K562 (cell line): Measurements from ENCODE around the gene F2. TPM values are rescaled to one million over a fixed set of nuclear protein-coding genes. Genes with fewer than 3 reads are reported as not detected.

Experiments used
- ATAC-seq: fragments of 200-7000 bp; cut with Tn5 transposase; 3 replicates; pipeline ENCODE4 v1.9.1; 2020; ENCODE audit warnings: moderate library complexity
- BruUV-seq: library from RNA; stranded (reverse); fragments of 400-500 nt; replicated peaks from 2 replicates; lab custom pipeline; 2021; lab: Mats Ljungman, UMichigan
- CTCF ChIA-PET: fragments of 300-600 bp; formaldehyde crosslinking; extraction: SDS; loops from one replicate; lab custom pipeline; 2021; ENCODE audit warnings: low intra/inter-chr PET ratio; lab: Yijun Ruan, JAX
- POLR2A ChIA-PET: fragments of 300-600, 350-650 bp; sonication (Branson Sonifier 250); formaldehyde crosslinking; extraction: SDS; loops from one replicate; lab custom pipeline; 2021; ENCODE audit warnings: antibody characterized with exemption, inconsistent platforms; lab: Yijun Ruan, JAX
- DNase-seq, 4 experiments: peaks; one replicate each; pipeline versions ENCODE4 v3.0.0 to v3.0.0-alpha.2; 2011 to 2018; ENCODE audit warnings: low spot score in 3 of 4, mixed read lengths in 3 of 4; ENCODE audit errors: extremely low read depth in 1 of 4
- FAIRE-seq: peaks from 2 replicates; lab custom pipeline; 2011; peaks lifted over from hg19 to GRCh38; lab: Jason Lieb, UNC
- H2AFZ ChIP-seq: 2 replicates; pipeline ENCODE4 v1.6.0; 2011; ENCODE audit warnings: low read depth, low read length, control low read depth, inconsistent platforms
- H3K27ac ChIP-seq: fragments of 200-600 bp; 3 replicates; pipeline ENCODE4 v1.8.0; 2011; ENCODE audit warnings: low read depth, mild to moderate bottlenecking, control low read depth, inconsistent platforms, low read length, moderate library complexity, mixed read lengths; ENCODE audit errors: extremely low read depth
- H3K27me3 ChIP-seq, 2 experiments: fragments of 300-600 bp in 1 of 2; 2 replicates in 1 of 2; 3 replicates in 1 of 2; pipeline versions ENCODE4 v1.6.0 to v1.8.0; 2011; ENCODE audit warnings: inconsistent platforms in 2 of 2, low read length in 2 of 2, mild to moderate bottlenecking in 1 of 2, mixed read lengths in 1 of 2, moderate library complexity in 1 of 2; ENCODE audit not compliant: control insufficient read depth in 2 of 2, insufficient read depth in 2 of 2
- H3K36me3 ChIP-seq: fragments of 300-600 bp; 3 replicates; pipeline ENCODE4 v1.8.0; 2011; ENCODE audit warnings: mild to moderate bottlenecking, low read length, inconsistent platforms; ENCODE audit not compliant: control insufficient read depth, insufficient read depth
- H3K4me1 ChIP-seq, 2 experiments: fragments of 200-600 bp in 1 of 2; replicated peaks in 1 of 2; 2 replicates in 1 of 2; 3 replicates in 1 of 2; pipeline versions ENCODE4 v1.5.1 to v1.8.0; 2011; ENCODE audit warnings: inconsistent platforms in 2 of 2, low read length in 2 of 2, mild to moderate bottlenecking in 1 of 2, mixed read lengths in 1 of 2, moderate library complexity in 1 of 2; ENCODE audit not compliant: control insufficient read depth in 2 of 2, insufficient read depth in 2 of 2
- H3K4me2 ChIP-seq: 2 replicates; pipeline ENCODE4 v1.6.1; 2011; ENCODE audit warnings: low read length, control low read depth, inconsistent platforms, mixed read lengths; ENCODE audit not compliant: insufficient read depth
- H3K4me3 ChIP-seq: fragments of 200-600 bp; sonication (generic), shearing (Covaris generic); 2 replicates; pipeline ENCODE4 v1.5.1; 2016; ENCODE audit warnings: control low read depth, inconsistent platforms
- H3K79me2 ChIP-seq: fragments of 200-600 bp; 3 replicates; pipeline ENCODE4 v1.8.0; 2011; ENCODE audit warnings: low read length, inconsistent platforms; ENCODE audit not compliant: control insufficient read depth, insufficient read depth
- H3K9ac ChIP-seq, 2 experiments: 2 replicates each; pipeline versions ENCODE4 v1.6.0 to v1.6.1; 2011; ENCODE audit warnings: low read depth in 2 of 2, low read length in 2 of 2, control low read depth in 1 of 2, inconsistent platforms in 1 of 2, mild to moderate bottlenecking in 1 of 2, mixed read lengths in 1 of 2; ENCODE audit not compliant: insufficient read depth in 1 of 2
- H3K9me1 ChIP-seq: one replicate; pipeline ENCODE4 v1.6.0; 2011; ENCODE audit warnings: inconsistent platforms, mild to moderate bottlenecking, low read length, moderate library complexity; ENCODE audit not compliant: control insufficient read depth, insufficient read depth
- H3K9me3 ChIP-seq: replicated peaks from 2 replicates; pipeline ENCODE4 v1.5.1; 2011; ENCODE audit warnings: low read depth, low read length, inconsistent platforms; ENCODE audit not compliant: control insufficient read depth, insufficient read depth
- H4K20me1 ChIP-seq: replicated peaks from 2 replicates; pipeline ENCODE4 v1.6.1; 2011; ENCODE audit warnings: low read length, inconsistent platforms, mixed read lengths; ENCODE audit not compliant: control insufficient read depth, insufficient read depth
- BDP1 ChIP-seq: IDR thresholded peaks from 3 replicates; pipeline ENCODE4 v1.6.1; 2011; ENCODE audit not compliant: insufficient read length, insufficient read depth
- E4F1 ChIP-seq: fragments of 250-450 bp; sonication (Bioruptor Pico); IDR thresholded peaks from 2 replicates; pipeline ENCODE4 v1.5.0; 2021; ENCODE audit warnings: mild to moderate bottlenecking, borderline replicate concordance
- EGR1 ChIP-seq: fragments of 450-650 bp; conservative IDR thresholded peaks from 2 replicates; pipeline ENCODE4 v1.6.1; 2017; ENCODE audit warnings: mild to moderate bottlenecking
- FOS ChIP-seq: IDR thresholded peaks from 3 replicates; pipeline ENCODE4 v1.6.1; 2011; ENCODE audit not compliant: insufficient read length; ENCODE audit errors: extremely low read depth
- GTF2E2 ChIP-seq: fragments of 200-800 bp; sonication (Bioruptor generic); IDR thresholded peaks from 2 replicates; pipeline ENCODE4 v1.6.1; 2016; ENCODE audit warnings: missing genetic modification characterization, missing compliant biosample characterization
- KDM4B ChIP-seq, 2 experiments: fragments of 450-650 bp in 1 of 2; sonication (generic) in 1 of 2; IDR thresholded peaks; 2 replicates each; pipeline ENCODE4 v1.6.1; 2016 to 2017; ENCODE audit warnings: borderline replicate concordance in 2 of 2, antibody characterized with exemption in 1 of 2, low read depth in 1 of 2, mild to moderate bottlenecking in 1 of 2
- NFE2 ChIP-seq: IDR thresholded peaks from 2 replicates; pipeline ENCODE4 v1.6.1; 2014; ENCODE audit warnings: antibody characterized with exemption, low read depth
- NFIX ChIP-seq: fragments of 250-450 bp; sonication (Bioruptor Pico); IDR thresholded peaks from 2 replicates; pipeline ENCODE4 v1.4.0; 2020; ENCODE audit warnings: low read depth, mild to moderate bottlenecking, moderate library complexity
- PCBP2 ChIP-seq: fragments of 200-400 bp; formaldehyde crosslinking; IDR thresholded peaks from 2 replicates; pipeline ENCODE4 v1.6.1; 2018; ENCODE audit warnings: low read length, low read depth, mild to moderate bottlenecking, moderate library complexity; ENCODE audit not compliant: poor library complexity, severe bottlenecking
- RNF219 ChIP-seq: fragments of 250-450 bp; sonication (Bioruptor Pico); IDR thresholded peaks from 2 replicates; pipeline ENCODE4 v1.5.0; 2022; ENCODE audit warnings: mild to moderate bottlenecking
- TAF7 ChIP-seq: fragments of 450-650 bp; IDR thresholded peaks from 2 replicates; pipeline ENCODE4 v1.6.1; 2016; ENCODE audit warnings: missing genetic modification characterization, missing compliant biosample characterization
- XRCC4 ChIP-seq: IDR thresholded peaks from one replicate; pipeline ENCODE4 v1.6.1; 2011; ENCODE audit not compliant: insufficient read depth, insufficient read length; ENCODE audit errors: extremely low read depth
- ZBTB9 ChIP-seq: fragments of 450-650 bp; formaldehyde crosslinking; IDR thresholded peaks from 2 replicates; pipeline ENCODE4 v1.4.0; 2020; ENCODE audit warnings: mild to moderate bottlenecking, moderate library complexity
- ZFPM2 ChIP-seq: fragments of 250-450 bp; sonication (Bioruptor Pico); IDR thresholded peaks from 2 replicates; pipeline ENCODE4 v1.5.1; 2022; ENCODE audit warnings: mild to moderate bottlenecking
- ZNF431 ChIP-seq: sonication (generic); formaldehyde crosslinking; IDR thresholded peaks from 2 replicates; pipeline ENCODE4 v1.8.0; 2022; ENCODE audit warnings: mild to moderate bottlenecking, missing genetic modification reagents
- ZNF561 ChIP-seq: fragments of 450-650 bp; formaldehyde crosslinking; conservative IDR thresholded peaks from 2 replicates; pipeline ENCODE4 v1.4.0; 2020; ENCODE audit warnings: mild to moderate bottlenecking, moderate library complexity
- ZNF589 ChIP-seq: fragments of 200-800 bp; sonication (Bioruptor generic); IDR thresholded peaks from 2 replicates; pipeline ENCODE4 v1.6.1; 2016; ENCODE audit warnings: low read depth, missing genetic modification characterization, missing compliant biosample characterization
- ZNF778 ChIP-seq: fragments of 450-650 bp; formaldehyde crosslinking; IDR thresholded peaks from 2 replicates; pipeline ENCODE4 v1.4.0; 2020; ENCODE audit warnings: mild to moderate bottlenecking, moderate library complexity
- WGBS: fragments of 100-300 bp; shearing (Covaris generic); methylation state at CpG from one replicate; pipeline ENCODE4 v1.1.6; 2016; ENCODE audit warnings: low coverage, mixed read lengths; ENCODE audit not compliant: insufficient coverage; ENCODE audit errors: missing lambda C conversion rate; 5-methylcytosine and 5-hydroxymethylcytosine counted together
- in situ Hi-C: fragments of 300-500 bp; cut with MboI; formaldehyde crosslinking; loops from 4 replicates; pipeline ENCODE4 v1.15.0; 2018; ENCODE audit warnings: inconsistent platforms, mixed read lengths
- intact Hi-C: fragments of 100-400 bp; cut with micrococcal nuclease; formaldehyde crosslinking; loops from 2 replicates; pipeline ENCODE4 v1.14.2; 2022
- polyA plus RNA-seq, 8 experiments: library from polyadenylated mRNA; depleted of rRNA in 4 of 8; stranded (reverse) in 5 of 8; unstranded in 3 of 8; fragments of >200 nt; fragmentation: Nextera tagmentation in 2 of 8; fragmentation: Illumina TruSeq in 1 of 8; extraction: Ambion mirVana in 2 of 8; extraction: Trizol in 1 of 8; gene quantifications; 2 replicates each; pipeline versions ENCODE4 v1.2.1 to v1.2.3, GENCODE V29; 2011 to 2014; ENCODE audit warnings: inconsistent platforms in 1 of 8, missing spikeins in 1 of 8
- total RNA-seq, 7 experiments: library from RNA; depleted of rRNA in 6 of 7; stranded (reverse); fragments of >200 nt in 6 of 7; fragmentation: Illumina TruSeq in 2 of 7; extraction: Trizol in 2 of 7; gene quantifications; 2 replicates each; pipeline versions ENCODE4 v1.2.1 to v1.2.3, GENCODE V29; 2011 to 2021; ENCODE audit warnings: low replicate concordance in 1 of 7

F2 gene
- total and polyA plus RNA-seq, 9 of the 15 experiments (the other 6 are each of a cell fraction or from before 2014, with no cell fraction given), result 0.16 TPM; not detected in 8

GRCh38 chr11:46710821-46711269, 8.2 kb upstream of the F2 start:
- H3K4me2 ChIP-seq, result no peak overlapping the region
- peak; percentile 24 for ATAC-seq
- H3K9me3 ChIP-seq, result no peaks in the 10 kb centered on the region
- H4K20me1 ChIP-seq, result no peaks in the 10 kb centered on the region
- no peaks in the 10 kb centered on the region for H3K27me3 ChIP-seq
- no peaks in the 10 kb centered on the region for H3K79me2 ChIP-seq
- H3K9me1 ChIP-seq, result no peaks in the 10 kb centered on the region
- in situ Hi-C loops, result no loop called here
- H2AFZ ChIP-seq, result no peak overlapping the region
- no peak overlapping the region for H3K4me3 ChIP-seq
- ChIA-PET CTCF (no interaction called here), POLR2A (interaction anchor here (1.0 to 1.9 kb wide), 3 partner anchors 10 to 61 kb away, joined by 3 to 7 read pairs (median 3); partner anchors contain the start of gene ZNF408)
- no peak overlapping the region; a peak in 1 of 4 replicates for H3K9ac ChIP-seq
- DNase-seq, result no peak
- 53% methylated on average over 10 of the region's 10 CpGs for WGBS
- H3K4me1 ChIP-seq, result no peaks in the 10 kb centered on the region
- peaks cover 15% of the 10 kb centered on the region; the same call in 1 of the 3 replicates for H3K36me3 ChIP-seq
- H3K27ac ChIP-seq, result no peak overlapping the region
- no peak for FAIRE-seq
- no TSS peak for BruUV-seq
- intact Hi-C loops, result no loop called here
- TF ChIP-seq XRCC4 (no peak), TAF7 (no peak), GTF2E2 (tag) (no peak), NFE2 (no peak), RNF219 (CRISPR knock-in tag) (no peak), ZNF431 (CRISPR knock-in tag) (no peak), KDM4B (IDR thresholded peaks at IDR 0.05; ENCODE audit: borderline replicate concordance in 2 of 2, low read depth in 1 of 2) (no peak), EGR1 (no peak), NFIX (CRISPR knock-in tag) (no peak), ZNF589 (CRISPR knock-in tag) (no peak), ZNF561 (no peak), ZBTB9 (CRISPR knock-in tag) (no peak), ZNF778 (CRISPR knock-in tag) (no peak), ZFPM2 (CRISPR knock-in tag) (no peak), E4F1 (no peak), FOS (no peak), BDP1 (no peak), PCBP2 (no peak)
